ENCODE measurements around the gene U2SURP.

DNA sequence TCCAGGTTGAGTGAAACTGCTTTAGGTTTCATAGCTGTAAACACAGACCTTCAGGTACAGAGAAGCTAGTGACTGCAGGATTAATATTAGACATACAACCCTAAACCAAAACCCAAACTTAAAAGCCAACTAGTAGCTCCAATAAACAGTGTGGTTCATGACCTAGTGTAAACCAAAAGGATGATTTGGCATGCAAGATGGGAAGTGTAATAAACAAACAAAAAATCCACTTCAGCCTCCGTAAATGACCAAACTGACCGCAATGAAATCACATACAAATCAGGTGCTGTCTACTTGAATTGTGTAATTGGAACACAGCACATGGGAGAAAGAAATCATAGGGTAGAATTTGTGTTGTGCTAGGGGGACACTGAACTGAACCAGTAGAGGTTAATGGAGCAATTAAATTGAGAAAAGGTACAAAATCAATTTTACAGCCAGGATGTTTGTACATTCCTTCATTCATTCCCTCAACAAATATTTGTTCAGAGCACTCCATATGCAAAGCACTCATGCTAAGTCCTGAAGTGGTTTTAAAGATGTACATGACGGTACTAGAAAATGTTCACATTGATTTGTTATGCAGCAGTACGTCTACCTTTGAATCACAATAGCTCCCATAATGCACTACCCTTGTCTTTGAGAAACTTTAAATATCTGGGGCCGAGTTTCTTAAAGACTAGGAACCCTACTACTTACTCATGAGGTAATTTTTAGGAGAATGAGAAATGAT lies 96.8 kb downstream of the U2SURP start:
- TF ChIP-seq, protein P1, sequence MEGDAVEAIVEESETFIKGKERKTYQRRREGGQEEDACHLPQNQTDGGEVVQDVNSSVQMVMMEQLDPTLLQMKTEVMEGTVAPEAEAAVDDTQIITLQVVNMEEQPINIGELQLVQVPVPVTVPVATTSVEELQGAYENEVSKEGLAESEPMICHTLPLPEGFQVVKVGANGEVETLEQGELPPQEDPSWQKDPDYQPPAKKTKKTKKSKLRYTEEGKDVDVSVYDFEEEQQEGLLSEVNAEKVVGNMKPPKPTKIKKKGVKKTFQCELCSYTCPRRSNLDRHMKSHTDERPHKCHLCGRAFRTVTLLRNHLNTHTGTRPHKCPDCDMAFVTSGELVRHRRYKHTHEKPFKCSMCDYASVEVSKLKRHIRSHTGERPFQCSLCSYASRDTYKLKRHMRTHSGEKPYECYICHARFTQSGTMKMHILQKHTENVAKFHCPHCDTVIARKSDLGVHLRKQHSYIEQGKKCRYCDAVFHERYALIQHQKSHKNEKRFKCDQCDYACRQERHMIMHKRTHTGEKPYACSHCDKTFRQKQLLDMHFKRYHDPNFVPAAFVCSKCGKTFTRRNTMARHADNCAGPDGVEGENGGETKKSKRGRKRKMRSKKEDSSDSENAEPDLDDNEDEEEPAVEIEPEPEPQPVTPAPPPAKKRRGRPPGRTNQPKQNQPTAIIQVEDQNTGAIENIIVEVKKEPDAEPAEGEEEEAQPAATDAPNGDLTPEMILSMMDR (IDR thresholded peaks at IDR 0.05; ENCODE audit: low read length): no peak
- TF ChIP-seq EZH2 (optimal IDR thresholded peaks at IDR 0.05; ENCODE audit: low read depth, low read length): no peak
- no peak for TF ChIP-seq EZH2phosphoT487 (IDR thresholded peaks at IDR 0.05; ENCODE audit: low read length)

Data from MM.1S (cell line).